Activated CD8-positive, alpha-beta T cell treated with anti-CD3 and anti-CD28 coated beads for 36 hours (primary cell): Measurements from ENCODE around the gene ZNF787. TPM values are rescaled to one million over a fixed set of nuclear protein-coding genes. Genes with fewer than 3 reads are reported as not detected.

Experiments used
- ATAC-seq: fragments of 200-7000 bp; cut with Tn5 transposase; one replicate; pipeline ENCODE4 v1.10.0; 2021; ENCODE audit warnings: mild to moderate bottlenecking, moderate library complexity
- CTCF ChIA-PET: fragments of 350-600 bp; sonication (Branson Sonifier 250); formaldehyde crosslinking; loops from one replicate; lab custom pipeline; 2021; ENCODE audit warnings: antibody characterized with exemption; lab: Charles Lee
- POLR2A ChIA-PET: fragments of 350-600 bp; sonication (Branson Sonifier 250); formaldehyde crosslinking; loops from one replicate; lab custom pipeline; 2021; ENCODE audit warnings: antibody characterized with exemption; lab: Charles Lee
- DNase-seq: peaks from one replicate; pipeline ENCODE4 v3.0.0-alpha.2; 2020
- H3K27ac Mint-ChIP-seq: one replicate; pipeline ENCODE4 v1.8.0; 2021; ENCODE audit warnings: mild to moderate bottlenecking, mixed read lengths
- H3K27me3 Mint-ChIP-seq: one replicate; pipeline ENCODE4 v1.8.0; 2021; ENCODE audit warnings: mixed read lengths
- H3K36me3 Mint-ChIP-seq: one replicate; pipeline ENCODE4 v1.8.0; 2021; ENCODE audit warnings: low read depth, mixed read lengths
- H3K4me1 Mint-ChIP-seq: one replicate; pipeline ENCODE4 v1.8.0; 2021; ENCODE audit warnings: low read depth, mixed read lengths
- H3K4me3 Mint-ChIP-seq: one replicate; pipeline ENCODE4 v1.8.0; 2021; ENCODE audit warnings: mild to moderate bottlenecking, moderate library complexity, mixed read lengths
- H3K9me3 Mint-ChIP-seq: one replicate; pipeline ENCODE4 v1.8.0; 2021; ENCODE audit warnings: mixed read lengths
- CTCF ChIP-seq: fragments of 200-600 bp; IDR thresholded peaks from one replicate; pipeline ENCODE4 v1.8.0; 2022; ENCODE audit warnings: antibody characterized with exemption, mild to moderate bottlenecking
- intact Hi-C: fragments of 100-400 bp; cut with micrococcal nuclease; formaldehyde crosslinking; loops from one replicate; pipeline ENCODE4 v1.10.0; 2022
- total RNA-seq, 2 experiments: library from RNA; stranded (reverse); gene quantifications; one replicate each; pipeline ENCODE4 v1.2.3, GENCODE V29; 2021

Gene ZNF787
- total RNA-seq, 2 experiments from 2014 or later, result 24.2 to 25.8 TPM

GRCh38 chr19:56117889-56118288 is 3.2 kb downstream of the ZNF787 start:
- no peaks in the 10 kb centered on the region for H3K27me3 Mint-ChIP-seq
- no peak for DNase-seq
- no peak overlapping the region for H3K4me3 Mint-ChIP-seq
- ChIA-PET CTCF (no interaction called here), POLR2A (no interaction called here)
- H3K27ac Mint-ChIP-seq, result peak overlapping the region; percentile 25
- ATAC-seq, result no peak
- peaks cover 44% of the 10 kb centered on the region for H3K4me1 Mint-ChIP-seq
- intact Hi-C loops, result no loop called here
- H3K36me3 Mint-ChIP-seq, result peaks cover 11% of the 10 kb centered on the region
- H3K9me3 Mint-ChIP-seq, result no peaks in the 10 kb centered on the region
- TF ChIP-seq CTCF, result no peak

- H3K27ac Mint-ChIP-seq, result peak overlapping the region; percentile 25
- ChIA-PET CTCF (no interaction called here), POLR2A (no interaction called here)
- no peaks in the 10 kb centered on the region for H3K9me3 Mint-ChIP-seq
- no peak for TF ChIP-seq CTCF
- peaks cover 11% of the 10 kb centered on the region for H3K36me3 Mint-ChIP-seq
- H3K4me1 Mint-ChIP-seq, result peaks cover 48% of the 10 kb centered on the region
- H3K4me3 Mint-ChIP-seq, result no peak overlapping the region
- ATAC-seq (no peak), DNase-seq (no peak)
- intact Hi-C loops, result no loop called here
- no peaks in the 10 kb centered on the region for H3K27me3 Mint-ChIP-seq
Observed at GRCh38 chr19:56117376-56117884, 3.7 kb downstream of the ZNF787 start.

GRCh38 chr19:56116606-56117005 is 4.5 kb downstream of the ZNF787 start:
- POLR2A ChIA-PET, result no interaction called here
- no peaks in the 10 kb centered on the region for H3K9me3 Mint-ChIP-seq
- intact Hi-C loops, result no loop called here
- H3K27me3 Mint-ChIP-seq, result no peaks in the 10 kb centered on the region
- DNase-seq (no peak), ATAC-seq (no peak)
- TF ChIP-seq CTCF, result no peak
- H3K27ac Mint-ChIP-seq, result no peak overlapping the region
- no peak overlapping the region for H3K4me3 Mint-ChIP-seq
- peaks cover 11% of the 10 kb centered on the region for H3K36me3 Mint-ChIP-seq
- CTCF ChIA-PET, result no interaction called here
- peaks cover 47% of the 10 kb centered on the region for H3K4me1 Mint-ChIP-seq

GRCh38 chr19:56115490-56115889 is 5.6 kb downstream of the ZNF787 start:
- Mint-ChIP-seq H3K36me3 (peaks cover 11% of the 10 kb centered on the region), H3K4me1 (peaks cover 54% of the 10 kb centered on the region), H3K4me3 (no peak overlapping the region), H3K27ac (no peak overlapping the region), H3K27me3 (no peaks in the 10 kb centered on the region), H3K9me3 (no peaks in the 10 kb centered on the region)
- ChIA-PET CTCF (no interaction called here), POLR2A (no interaction called here)
- ATAC-seq, result no peak
- DNase-seq, result no peak
- intact Hi-C loops, result no loop called here
- no peak for TF ChIP-seq CTCF

GRCh38 chr19:56114778-56115110 is 6.4 kb downstream of the ZNF787 start:
- no peak for ATAC-seq
- Mint-ChIP-seq H3K27me3 (no peaks in the 10 kb centered on the region), H3K27ac (no peak overlapping the region), H3K4me3 (no peak overlapping the region), H3K9me3 (no peaks in the 10 kb centered on the region), H3K4me1 (peaks cover 57% of the 10 kb centered on the region), H3K36me3 (peaks cover 6% of the 10 kb centered on the region)
- POLR2A ChIA-PET, result no interaction called here
- TF ChIP-seq CTCF, result no peak
- intact Hi-C loops, result no loop called here
- no peak for DNase-seq
- CTCF ChIA-PET, result no interaction called here
